PFSK-1 (cell line): ENCODE results near the gene SLC2A10.

ENCODE experiments used
- POLR2AphosphoS5 ChIP-seq: IDR thresholded peaks from 2 replicates; pipeline ENCODE4 v1.6.1; 2012; ENCODE audit warnings: low read depth, mild to moderate bottlenecking, control low read depth, low read length, moderate library complexity
- REST ChIP-seq, 2 experiments: IDR thresholded peaks; 2 replicates each; pipeline versions ENCODE4 v1.6.1 to v1.8.0; 2011 to 2012; ENCODE audit warnings: low read depth in 2 of 2, low read length in 2 of 2, control low read depth in 1 of 2, inconsistent platforms in 1 of 2, mild to moderate bottlenecking in 1 of 2, moderate library complexity in 1 of 2; ENCODE audit not compliant: insufficient read depth in 1 of 2
- SIN3A ChIP-seq: IDR thresholded peaks from 2 replicates; pipeline ENCODE4 v1.6.1; 2012; ENCODE audit warnings: mild to moderate bottlenecking, low read length, moderate library complexity, borderline replicate concordance; ENCODE audit not compliant: insufficient read depth
- TAF1 ChIP-seq: IDR thresholded peaks from 2 replicates; pipeline ENCODE4 v1.6.1; 2012; ENCODE audit warnings: low read length, control low read depth, borderline replicate concordance; ENCODE audit not compliant: insufficient read depth

DNA sequence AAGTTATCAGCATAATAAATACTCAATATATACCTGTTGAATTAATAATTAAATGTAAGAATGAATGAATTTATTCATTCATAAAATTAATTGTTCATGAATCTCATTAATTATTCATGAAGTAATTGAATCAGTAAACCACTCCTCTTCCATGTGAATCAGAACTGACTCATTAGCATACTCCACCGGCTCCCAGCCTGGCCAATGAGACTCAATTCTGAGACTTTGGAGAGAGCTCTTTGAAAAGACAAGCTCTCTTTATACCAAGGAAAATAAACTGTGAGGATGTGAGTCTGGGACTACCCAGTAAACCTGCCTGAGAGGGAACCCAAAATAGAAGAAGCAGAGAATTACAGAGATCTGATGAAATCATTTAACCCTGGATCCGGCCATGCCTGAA is 8.4 kb upstream of the SLC2A10 start:
- no peak for TF ChIP-seq REST (IDR thresholded peaks at IDR 0.05; ENCODE audit: insufficient read depth in 1 of 2, low read depth in 2 of 2, low read length in 2 of 2)
- TF ChIP-seq SIN3A = no peak
- TF ChIP-seq POLR2AphosphoS5 = no peak
- TF ChIP-seq TAF1 = no peak
